GM18867 (cell line): Measurements from ENCODE around the gene EGLN1.
"Not testable (repeated sequence)": the region's sequence is repeated elsewhere in the genome, so short reads cannot be mapped to it uniquely, and the experiment has no call there.

ENCODE experiments used
- ATAC-seq: cut with Tn5 transposase; IDR thresholded peaks from one replicate; pipeline ENCODE4 v1.9.1; 2021; ENCODE audit warnings: mild to moderate bottlenecking, moderate library complexity; ENCODE audit not compliant: unreplicated experiment

Gene EGLN1

DNA sequence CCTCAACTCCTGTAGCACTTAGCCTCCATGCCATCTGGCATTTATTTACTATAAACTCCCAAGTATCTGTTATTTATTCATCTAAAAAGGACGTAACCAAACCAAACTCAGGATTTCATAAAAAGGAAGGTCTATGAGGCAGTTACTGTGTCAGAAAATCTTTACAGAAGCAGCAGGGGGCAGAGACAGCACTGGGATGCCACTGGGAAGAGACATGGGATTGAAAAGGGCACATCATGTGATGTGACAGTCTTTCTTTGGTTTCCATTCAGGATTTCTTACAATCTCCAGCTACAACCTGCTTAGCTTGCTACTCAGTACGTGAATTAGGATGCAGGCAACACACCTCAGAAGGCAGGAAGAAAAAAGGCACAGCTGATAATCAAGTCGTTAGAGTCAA lies 52.8 kb downstream of the EGLN1 start:
- no peak for ATAC-seq

DNA sequence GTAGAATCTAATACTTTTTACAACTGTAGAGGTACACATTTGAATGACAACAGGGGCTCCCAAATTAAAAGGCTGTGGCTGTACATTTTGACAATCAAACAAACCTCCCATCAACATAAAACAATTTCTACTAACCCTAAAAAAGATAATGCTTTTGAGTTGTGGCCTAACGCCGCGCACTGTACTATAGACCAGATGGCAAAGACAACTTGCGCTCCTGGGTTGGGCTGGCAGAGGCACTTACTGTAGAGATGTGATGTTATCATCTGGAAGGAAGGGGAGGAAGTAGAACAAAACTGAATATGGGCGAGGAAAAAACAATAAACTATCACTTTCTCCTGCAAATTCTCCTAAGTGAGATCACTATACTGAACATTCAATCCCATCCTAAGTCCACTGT lies 57.9 kb downstream of the EGLN1 start:
- ATAC-seq = no peak

GRCh38 chr1:231363624-231364023 lies 58.5 kb downstream of the EGLN1 start:
- no peak for ATAC-seq

GRCh38 chr1:231362325-231362724 lies 59.8 kb downstream of the EGLN1 start:
- ATAC-seq = no peak

GRCh38 chr1:231359113-231359512 lies 63.0 kb downstream of the EGLN1 start:
- no peak for ATAC-seq

DNA sequence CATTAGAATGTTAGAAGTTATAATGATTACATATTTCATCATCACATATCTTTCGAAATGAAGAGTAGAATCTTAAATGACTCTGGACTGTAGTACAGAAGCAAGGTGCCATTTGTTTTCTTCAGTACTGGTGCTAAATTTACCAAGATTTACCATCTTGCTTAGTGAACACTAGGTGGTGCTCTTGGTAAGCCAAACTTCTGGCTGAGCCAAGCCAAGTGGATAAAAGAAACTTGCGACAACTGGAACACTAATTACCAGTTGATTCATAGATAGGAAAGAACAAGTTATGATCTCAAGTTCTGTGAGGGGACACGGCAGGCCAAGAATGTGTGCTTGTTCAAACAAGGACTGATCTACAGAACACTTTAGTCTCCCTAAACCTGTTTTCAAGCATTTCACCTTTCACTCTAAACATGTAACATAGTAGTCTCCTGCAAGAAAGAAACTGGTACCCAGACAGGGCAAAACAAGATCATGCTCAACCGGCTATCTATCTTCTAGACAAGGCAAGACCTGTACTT lies 64.2 kb downstream of the EGLN1 start:
- peak; percentile 76 for ATAC-seq

DNA sequence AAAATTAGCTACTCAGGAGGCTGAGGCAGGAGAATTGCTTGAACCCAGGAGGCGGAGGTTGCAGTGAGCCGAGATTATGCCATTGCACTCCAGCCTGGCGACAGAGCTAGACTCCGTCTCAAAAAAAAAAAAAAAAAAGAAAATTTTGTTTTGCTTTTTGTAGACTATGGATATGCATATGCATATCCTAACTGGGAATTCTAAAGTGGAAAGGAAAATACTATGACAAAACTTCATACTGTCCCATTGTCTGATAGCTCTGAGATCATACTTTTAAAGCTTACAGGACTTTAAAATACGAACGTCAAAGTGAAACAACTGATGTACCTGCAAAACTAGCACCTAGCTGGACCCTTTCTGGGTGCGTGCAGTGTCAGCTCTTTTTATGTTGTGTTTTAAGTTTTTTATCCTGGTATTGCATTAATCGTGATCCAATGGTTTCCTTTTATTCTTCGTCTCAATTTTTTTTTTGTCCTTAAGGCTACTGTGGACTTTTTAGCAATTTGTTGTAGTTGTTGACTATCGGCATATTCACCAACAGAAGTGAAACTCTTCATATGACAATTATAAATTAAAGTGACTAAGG lies 64.8 kb downstream of the EGLN1 start:
- ATAC-seq = no peak

DNA sequence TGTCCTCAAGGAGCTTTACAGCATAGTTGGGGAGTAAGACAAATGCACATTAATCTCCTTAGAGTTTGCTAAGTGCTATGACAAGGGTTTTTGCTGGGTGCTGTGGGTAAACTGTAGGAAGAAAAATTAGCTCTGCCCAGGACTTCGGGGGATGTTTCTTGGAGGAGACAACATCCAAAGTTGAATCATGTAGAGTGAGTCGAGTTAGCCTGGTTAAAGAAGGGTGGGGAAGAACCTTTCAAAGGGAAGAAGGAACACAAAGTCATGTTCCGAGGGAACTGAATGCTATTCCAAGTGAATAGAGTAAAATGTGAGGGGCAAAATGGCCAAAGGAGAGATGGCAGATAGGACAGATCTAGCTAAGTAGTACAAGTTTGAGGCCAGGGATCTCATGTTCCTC lies 66.9 kb downstream of the EGLN1 start:
- ATAC-seq = no peak

DNA sequence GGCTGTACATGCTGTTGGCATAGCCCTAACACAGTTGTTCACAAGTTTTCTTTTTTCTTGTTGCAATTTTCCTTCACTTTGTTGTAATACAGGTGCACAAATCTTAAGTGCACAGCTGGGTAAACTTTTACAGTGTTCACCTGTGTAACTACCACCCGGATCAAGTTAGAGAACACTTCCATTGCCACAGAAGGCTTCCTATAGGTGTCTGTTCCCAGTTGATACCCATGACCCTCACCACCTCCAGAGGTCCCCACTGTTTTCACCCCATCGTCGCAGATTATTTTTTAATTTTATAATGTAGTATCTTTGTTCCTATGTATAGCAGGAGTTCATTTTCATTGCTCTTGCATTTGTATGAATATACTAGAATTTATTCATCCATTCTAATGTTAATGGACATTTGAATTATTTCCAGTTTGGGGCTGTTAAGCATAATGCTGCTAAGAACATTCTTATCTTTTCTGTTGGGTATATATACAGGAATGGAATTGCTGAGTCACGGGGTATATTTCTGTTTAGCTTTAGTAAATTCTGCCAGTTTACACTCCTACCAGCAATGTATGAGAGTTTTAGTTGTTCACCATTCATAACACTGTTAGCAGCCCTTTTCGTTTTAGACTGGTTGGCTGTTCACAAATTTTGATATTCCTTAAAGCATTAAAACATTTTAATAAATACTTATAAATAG lies 67.6 kb downstream of the EGLN1 start:
- ATAC-seq = no peak

DNA sequence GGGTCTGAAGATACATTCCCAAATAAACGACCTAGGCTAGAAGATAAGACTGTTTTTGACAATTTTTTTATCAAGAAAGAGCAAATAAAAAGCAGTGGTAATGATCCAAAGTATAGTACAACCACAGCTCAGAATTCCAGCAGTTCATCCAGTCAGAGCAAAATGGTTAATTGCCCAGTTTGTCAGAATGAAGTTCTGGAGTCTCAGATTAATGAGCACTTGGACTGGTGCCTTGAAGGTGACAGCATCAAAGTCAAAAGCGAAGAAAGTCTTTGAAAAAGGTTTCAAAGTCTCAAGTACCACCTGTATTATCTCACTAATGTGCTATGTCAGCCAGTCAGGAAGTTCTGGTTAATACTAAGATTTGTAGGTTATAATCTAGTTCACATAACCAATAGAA lies 69.0 kb downstream of the EGLN1 start:
- no peak for ATAC-seq

- ATAC-seq = no peak
Observed at GRCh38 chr1:231351816-231352215, 70.3 kb downstream of the EGLN1 start.

DNA sequence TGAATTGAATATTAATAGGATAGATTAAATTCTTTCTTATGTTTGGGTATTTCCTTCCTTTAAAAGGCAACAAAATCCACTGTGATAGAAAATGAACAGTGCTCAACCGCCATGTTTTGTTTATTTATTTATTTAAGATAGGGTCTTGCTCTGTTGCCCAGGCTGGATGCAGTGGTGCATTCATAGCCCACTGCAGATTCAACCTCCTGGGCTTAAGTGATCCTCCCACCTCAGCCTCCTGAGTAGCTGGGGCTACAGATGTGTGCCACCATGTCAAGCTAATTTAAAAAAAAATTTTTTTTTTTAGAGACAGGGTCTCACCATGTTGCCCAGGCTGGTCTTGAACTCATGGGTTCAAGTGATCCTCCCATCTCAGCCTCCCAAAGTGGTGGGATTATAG lies 73.2 kb downstream of the EGLN1 start:
- not testable (repeated sequence) for ATAC-seq

- no peak for ATAC-seq
Observed at GRCh38 chr1:231348442-231348841, 73.6 kb downstream of the EGLN1 start.

DNA sequence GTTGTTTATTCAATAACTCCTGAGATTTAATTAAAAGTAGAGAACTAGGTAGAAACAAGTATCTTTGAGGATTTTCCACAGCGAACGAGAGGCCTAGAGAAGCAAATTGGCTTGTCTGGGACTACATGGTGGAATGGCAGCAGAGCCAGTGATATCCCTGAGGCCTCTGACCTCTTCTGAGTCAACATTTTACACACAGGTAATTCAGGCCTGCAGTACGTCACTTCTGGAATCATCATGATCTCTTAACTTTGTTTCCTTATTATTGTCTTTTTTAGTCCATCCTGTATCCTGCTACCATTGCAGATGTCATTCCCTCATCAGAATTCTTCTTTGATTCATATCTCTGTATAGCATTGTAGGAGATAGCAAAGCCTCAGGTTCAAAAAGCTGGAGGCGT lies 74.1 kb downstream of the EGLN1 start:
- ATAC-seq = no peak

DNA sequence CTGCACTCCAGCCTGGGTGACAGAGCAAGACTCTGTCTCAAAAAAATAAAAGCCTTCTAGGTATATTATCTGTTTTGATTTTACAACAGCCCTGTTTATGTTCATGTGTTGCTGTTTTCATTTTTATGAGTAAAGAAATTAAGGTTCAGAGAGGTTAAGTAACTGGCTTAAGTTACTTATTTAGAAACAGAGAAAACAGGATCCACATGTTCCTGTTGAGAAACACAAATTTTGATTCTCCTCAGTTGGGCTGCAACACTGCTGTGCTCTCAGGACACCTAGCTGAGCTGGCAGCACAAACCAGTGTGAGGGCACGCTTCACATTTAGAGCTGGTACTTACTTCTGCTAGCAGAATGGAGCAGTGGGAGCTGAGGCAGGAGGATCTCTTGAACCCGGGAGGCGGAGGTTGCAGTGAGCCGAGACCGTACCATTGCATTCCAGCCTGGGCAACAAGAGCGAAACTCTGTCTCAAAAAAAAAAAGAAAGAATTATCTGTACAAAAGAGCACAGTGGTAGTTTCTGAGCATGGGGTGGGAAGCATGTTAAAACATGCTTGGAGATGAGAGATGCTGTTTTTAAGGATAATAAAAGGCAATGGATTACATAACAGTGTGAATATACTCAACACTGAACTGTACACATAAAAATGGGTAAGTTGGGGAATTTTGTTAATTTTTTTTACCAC lies 81.6 kb downstream of the EGLN1 start:
- no peak for ATAC-seq

- ATAC-seq = peak; percentile 5
Observed at GRCh38 chr1:231338270-231339128, 83.6 kb downstream of the EGLN1 start, which contains the start of gene SPRTN. Gene SPRTN, plus strand, starts transcription at chr1:231338293. Its CDS starts 91 bp downstream, at chr1:231338384.

DNA sequence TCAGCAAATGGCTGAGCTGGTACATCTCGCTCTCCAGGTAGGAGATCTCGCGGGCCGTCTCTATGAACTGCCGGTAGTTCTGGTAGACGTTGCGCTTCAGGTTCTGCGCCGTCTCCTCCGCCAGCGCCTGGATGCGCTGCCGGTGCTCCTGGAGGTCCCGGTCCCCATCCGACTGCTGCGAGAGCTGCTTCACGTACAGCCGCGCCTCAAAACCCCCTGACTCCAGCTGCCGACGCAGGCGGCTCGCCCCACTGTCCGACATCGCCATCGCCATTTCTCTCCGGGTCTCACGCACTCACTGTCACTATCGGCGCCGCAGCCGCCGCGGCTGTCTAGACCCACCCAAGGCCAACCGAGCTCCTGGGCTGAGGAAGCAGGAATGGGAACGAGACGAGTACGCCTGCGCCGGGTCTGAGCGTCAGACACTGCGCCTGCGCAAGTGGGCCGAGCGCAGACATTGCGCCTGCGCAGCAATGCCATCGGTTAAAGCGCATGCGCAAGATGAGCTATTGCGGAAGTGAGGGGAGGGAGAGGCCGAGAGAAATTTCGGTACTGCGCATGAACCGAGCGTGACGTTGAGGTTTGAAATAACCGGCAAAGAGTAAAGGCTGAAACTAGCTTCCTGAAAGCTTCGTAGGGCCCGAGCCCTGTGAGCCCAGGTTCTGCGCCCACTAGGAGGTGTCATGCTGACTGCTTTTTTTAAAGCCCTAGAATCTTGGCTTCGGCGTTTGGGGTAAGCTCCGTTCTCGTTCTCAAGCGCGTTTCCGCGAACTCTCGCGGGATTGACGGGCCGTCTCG lies 84.4 kb downstream of the EGLN1 start, which contains the start of gene EXOC8:
Gene EXOC8 (minus strand): TSS at position 381 of the 798 bp plus-strand sequence. CDS start 107 bp downstream, at position 274.
- peak; percentile 78 for ATAC-seq

- ATAC-seq = peak; percentile 2
Observed at GRCh38 chr1:231337043-231337471, 85.0 kb downstream of the EGLN1 start.

DNA sequence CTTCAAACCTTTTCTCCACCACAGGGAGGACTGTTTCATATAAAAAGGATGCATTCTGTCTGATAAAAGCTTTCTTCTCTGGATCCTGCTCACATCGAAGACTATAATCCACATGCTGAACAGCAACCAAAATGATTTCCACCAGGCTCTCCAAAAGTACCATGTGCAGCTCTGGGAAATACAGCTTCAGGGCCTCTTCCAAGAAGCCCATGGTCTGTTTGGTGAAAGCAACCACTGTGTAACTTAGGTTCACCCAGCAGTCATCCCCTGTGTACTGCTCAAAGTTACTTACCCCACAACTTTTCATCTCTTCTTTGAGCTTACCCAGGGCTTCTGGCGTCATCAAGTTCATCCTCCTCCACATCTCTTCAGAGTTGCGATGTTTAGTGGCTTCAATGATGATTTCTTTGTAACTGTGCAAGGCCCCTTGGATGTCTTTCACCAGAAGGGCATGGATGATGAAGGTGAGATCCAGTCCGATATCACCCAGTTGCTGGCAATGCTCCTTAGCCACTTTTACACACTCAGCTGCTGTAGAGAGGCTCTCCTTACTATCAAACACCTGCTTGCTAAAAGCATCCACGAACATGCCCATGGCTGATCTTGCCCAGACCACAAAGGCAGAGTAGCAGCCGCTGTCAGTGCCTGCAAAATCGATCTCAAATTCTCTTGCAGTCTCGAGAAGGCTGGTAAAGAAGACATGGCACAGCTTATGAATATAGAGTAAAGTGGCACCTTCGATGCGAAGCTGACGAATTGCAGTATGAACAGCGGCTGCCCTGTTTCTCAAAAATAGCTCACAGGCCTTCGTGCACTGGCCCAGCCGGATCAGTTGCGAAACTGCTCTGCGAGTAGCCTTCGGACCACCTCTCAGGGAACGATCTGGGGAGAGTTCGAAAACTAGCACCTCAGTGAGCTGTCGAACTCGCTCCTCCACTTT lies 86.2 kb downstream of the EGLN1 start:
- no peak for ATAC-seq
